Tibial nerve (tissue), 4 donors: Measurements from ENCODE around the gene FCHSD2.

Experiments used
- EP300 ChIP-seq, 2 donors: sonication (generic); formaldehyde crosslinking; IDR thresholded peaks; one replicate each; pipeline ENCODE4 v1.6.1; 2017; ENCODE audit warnings: antibody characterized with exemption in 2 of 2, mild to moderate bottlenecking in 1 of 2
- POLR2A ChIP-seq, 2 donors: fragments of 450-650 bp; IDR thresholded peaks; one replicate each; pipeline ENCODE4 v1.6.1; 2017; ENCODE audit warnings: antibody characterized with exemption in 2 of 2, mild to moderate bottlenecking in 2 of 2, moderate library complexity in 2 of 2
- TF ChIP-seq, protein P1 (sequence below), 5 experiments: fragments of 200-600 bp in 3 of 5; fragments of 450-650 bp in 2 of 5; sonication (generic) in 3 of 5; IDR thresholded peaks; one replicate each; pipeline ENCODE4 v1.5.1; 2016 to 2019; ENCODE audit warnings: antibody characterized with exemption in 5 of 5, mild to moderate bottlenecking in 3 of 5, moderate library complexity in 2 of 5

DNA sequence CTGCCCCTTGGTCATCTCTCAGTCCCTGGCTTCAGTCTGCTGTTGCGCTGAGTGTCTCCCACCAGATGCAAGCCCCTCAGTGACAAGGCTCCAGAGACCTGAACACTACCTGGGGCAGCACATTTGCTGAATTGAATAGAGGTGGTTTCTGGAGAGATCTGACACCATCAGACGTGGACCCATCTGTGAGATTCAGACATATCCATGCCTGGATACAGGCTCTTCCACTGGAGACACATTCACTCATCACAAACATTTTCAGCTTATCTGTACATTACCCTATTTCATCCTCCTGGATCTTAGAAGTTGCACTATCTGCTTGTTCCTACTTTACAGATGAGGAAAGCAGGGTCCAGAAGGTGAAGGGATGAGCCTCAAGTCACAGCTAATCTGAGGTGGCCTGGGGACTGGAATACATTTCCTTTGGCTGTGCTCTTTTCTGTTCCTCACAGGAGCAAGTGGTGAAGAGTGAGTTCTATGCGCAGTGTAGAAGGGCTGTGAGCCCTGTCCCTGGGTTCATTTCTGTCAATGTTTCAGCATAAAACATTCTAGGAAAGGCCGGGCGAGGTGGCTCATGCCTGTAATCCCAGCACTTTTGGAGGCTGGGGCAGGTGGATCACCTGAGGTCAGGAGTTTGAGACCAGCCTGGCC is 308.9 kb downstream of the FCHSD2 start:
- TF ChIP-seq, protein P1, sequence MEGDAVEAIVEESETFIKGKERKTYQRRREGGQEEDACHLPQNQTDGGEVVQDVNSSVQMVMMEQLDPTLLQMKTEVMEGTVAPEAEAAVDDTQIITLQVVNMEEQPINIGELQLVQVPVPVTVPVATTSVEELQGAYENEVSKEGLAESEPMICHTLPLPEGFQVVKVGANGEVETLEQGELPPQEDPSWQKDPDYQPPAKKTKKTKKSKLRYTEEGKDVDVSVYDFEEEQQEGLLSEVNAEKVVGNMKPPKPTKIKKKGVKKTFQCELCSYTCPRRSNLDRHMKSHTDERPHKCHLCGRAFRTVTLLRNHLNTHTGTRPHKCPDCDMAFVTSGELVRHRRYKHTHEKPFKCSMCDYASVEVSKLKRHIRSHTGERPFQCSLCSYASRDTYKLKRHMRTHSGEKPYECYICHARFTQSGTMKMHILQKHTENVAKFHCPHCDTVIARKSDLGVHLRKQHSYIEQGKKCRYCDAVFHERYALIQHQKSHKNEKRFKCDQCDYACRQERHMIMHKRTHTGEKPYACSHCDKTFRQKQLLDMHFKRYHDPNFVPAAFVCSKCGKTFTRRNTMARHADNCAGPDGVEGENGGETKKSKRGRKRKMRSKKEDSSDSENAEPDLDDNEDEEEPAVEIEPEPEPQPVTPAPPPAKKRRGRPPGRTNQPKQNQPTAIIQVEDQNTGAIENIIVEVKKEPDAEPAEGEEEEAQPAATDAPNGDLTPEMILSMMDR (IDR thresholded peaks at IDR 0.05), result no peak
- TF ChIP-seq EP300 (IDR thresholded peaks at IDR 0.05), result no peak
- no peak for TF ChIP-seq POLR2A (IDR thresholded peaks at IDR 0.05)
